H9 (cell line): ENCODE results near the gene BCKDHA. TPM values are rescaled to one million over a fixed set of nuclear protein-coding genes. Genes with fewer than 3 reads are reported as not detected.

ENCODE experiments used
- DNase-seq: peaks from one replicate; pipeline ENCODE4 v3.0.0-alpha.2; 2017
- H2AFZ ChIP-seq: one replicate; pipeline ENCODE4 v1.6.1; 2013; ENCODE audit warnings: mild to moderate bottlenecking, low read length, control low read depth, moderate library complexity
- H2AK5ac ChIP-seq: 2 replicates; pipeline ENCODE4 v1.6.1; 2013; ENCODE audit warnings: low read length, control low read depth, mixed read lengths; ENCODE audit not compliant: insufficient read length
- H2BK120ac ChIP-seq: one replicate; pipeline ENCODE4 v1.6.1; 2013; ENCODE audit warnings: low read depth, mild to moderate bottlenecking, low read length, control low read depth, inconsistent platforms; ENCODE audit not compliant: poor library complexity, severe bottlenecking
- H2BK12ac ChIP-seq: 2 replicates; pipeline ENCODE4 v1.6.1; 2013; ENCODE audit warnings: low read length, control low read depth, mixed read lengths, low read depth; ENCODE audit not compliant: insufficient read length
- H2BK15ac ChIP-seq: 2 replicates; pipeline ENCODE4 v1.6.1; 2013; ENCODE audit warnings: low read depth, low read length, control low read depth
- H2BK20ac ChIP-seq: one replicate; pipeline ENCODE4 v1.6.1; 2013; ENCODE audit warnings: low read depth, mild to moderate bottlenecking, low read length, control low read depth, inconsistent platforms; ENCODE audit not compliant: poor library complexity, severe bottlenecking
- H2BK5ac ChIP-seq: 2 replicates; pipeline ENCODE4 v1.6.1; 2013; ENCODE audit warnings: low read length, control low read depth, mixed read lengths; ENCODE audit not compliant: insufficient read length
- H3K14ac ChIP-seq: 2 replicates; pipeline ENCODE4 v1.6.1; 2013; ENCODE audit warnings: low read length, control low read depth; ENCODE audit not compliant: insufficient read depth
- H3K18ac ChIP-seq: 2 replicates; pipeline ENCODE4 v1.6.1; 2013; ENCODE audit warnings: low read depth, mild to moderate bottlenecking, mixed read lengths, low read length, control low read depth; ENCODE audit not compliant: insufficient read length
- H3K23ac ChIP-seq: 2 replicates; pipeline ENCODE4 v1.6.1; 2013; ENCODE audit warnings: low read length, control low read depth, mixed read lengths, low read depth; ENCODE audit not compliant: insufficient read length
- H3K23me2 ChIP-seq: 2 replicates; pipeline ENCODE4 v1.6.1; 2013; ENCODE audit warnings: low read depth, mild to moderate bottlenecking, mixed read lengths, low read length, control low read depth; ENCODE audit not compliant: insufficient read length, poor library complexity, severe bottlenecking
- H3K27ac ChIP-seq: 2 replicates; pipeline ENCODE4 v1.5.1; 2013; ENCODE audit warnings: low read length, control low read depth, mixed read lengths, low read depth; ENCODE audit not compliant: insufficient read length
- H3K27me3 ChIP-seq: 2 replicates; pipeline ENCODE4 v1.6.1; 2013; ENCODE audit warnings: low read length, control low read depth, inconsistent platforms; ENCODE audit not compliant: insufficient read depth
- H3K4ac ChIP-seq: 2 replicates; pipeline ENCODE4 v1.6.1; 2013; ENCODE audit warnings: low read depth, mild to moderate bottlenecking, control low read depth, inconsistent platforms, low read length, moderate library complexity
- H3K4me1 ChIP-seq: 2 replicates; pipeline ENCODE4 v1.6.1; 2013; ENCODE audit warnings: low read length, control low read depth, inconsistent platforms; ENCODE audit not compliant: insufficient read depth
- H3K4me2 ChIP-seq: 2 replicates; pipeline ENCODE4 v1.6.1; 2013; ENCODE audit warnings: low read length, control low read depth, mixed read lengths; ENCODE audit not compliant: insufficient read length, insufficient read depth
- H3K56ac ChIP-seq: 2 replicates; pipeline ENCODE4 v1.6.1; 2013; ENCODE audit warnings: low read depth, mild to moderate bottlenecking, mixed read lengths, low read length, control low read depth; ENCODE audit not compliant: insufficient read length
- H3K79me1 ChIP-seq: 2 replicates; pipeline ENCODE4 v1.6.1; 2013; ENCODE audit warnings: low read depth, mild to moderate bottlenecking, moderate library complexity, low read length, control low read depth, inconsistent platforms; ENCODE audit not compliant: insufficient read depth, poor library complexity, severe bottlenecking
- H3K79me2 ChIP-seq: 2 replicates; pipeline ENCODE4 v1.6.1; 2013; ENCODE audit warnings: low read length, control low read depth, inconsistent platforms; ENCODE audit not compliant: insufficient read depth
- H3K9ac ChIP-seq: 2 replicates; pipeline ENCODE4 v1.6.1; 2013; ENCODE audit warnings: low read length, control low read depth, mixed read lengths; ENCODE audit not compliant: insufficient read length; ENCODE audit errors: extremely low read depth
- H3K9me3 ChIP-seq: one replicate; pipeline ENCODE4 v1.6.1; 2013; ENCODE audit warnings: low read depth, low read length, inconsistent platforms; ENCODE audit not compliant: control insufficient read depth
- H3T11ph ChIP-seq: one replicate; pipeline ENCODE4 v1.6.1; 2013; ENCODE audit warnings: mild to moderate bottlenecking, low read length, control low read depth, inconsistent platforms
- H4K20me1 ChIP-seq: one replicate; pipeline ENCODE4 v1.6.1; 2013; ENCODE audit not compliant: control insufficient read depth, insufficient read length, insufficient read depth
- H4K5ac ChIP-seq: 2 replicates; pipeline ENCODE4 v1.6.1; 2013; ENCODE audit warnings: low read depth, mild to moderate bottlenecking, mixed read lengths, low read length, control low read depth; ENCODE audit not compliant: insufficient read length
- H4K8ac ChIP-seq: replicated peaks from 2 replicates; pipeline ENCODE4 v1.6.1; 2013; ENCODE audit warnings: low read length, control low read depth, mixed read lengths, low read depth; ENCODE audit not compliant: insufficient read length
- H4K91ac ChIP-seq: 2 replicates; pipeline ENCODE4 v1.6.1; 2013; ENCODE audit warnings: low read depth, mild to moderate bottlenecking, moderate library complexity, mixed read lengths, low read length, control low read depth; ENCODE audit not compliant: insufficient read length
- H3K27ac Mint-ChIP-seq, 3 experiments: 2 replicates in 2 of 3; 3 replicates in 1 of 3; pipeline ENCODE4 v1.8.0; 2020 to 2021; ENCODE audit warnings: mixed read lengths in 3 of 3, mild to moderate bottlenecking in 1 of 3, moderate library complexity in 1 of 3
- H3K27me3 Mint-ChIP-seq: 2 replicates; pipeline ENCODE4 v1.8.0; 2021; ENCODE audit warnings: low read depth, mild to moderate bottlenecking, moderate library complexity, mixed read lengths
- H3K36me3 Mint-ChIP-seq, 3 experiments: 2 replicates in 2 of 3; 3 replicates in 1 of 3; pipeline ENCODE4 v1.8.0; 2020 to 2021; ENCODE audit warnings: low read depth in 3 of 3, mixed read lengths in 3 of 3; ENCODE audit not compliant: insufficient read depth in 1 of 3
- H3K4me1 Mint-ChIP-seq, 2 experiments: 2 replicates each; pipeline ENCODE4 v1.8.0; 2020; ENCODE audit warnings: mixed read lengths in 2 of 2
- H3K4me3 Mint-ChIP-seq, 2 experiments: 2 replicates in 1 of 2; 3 replicates in 1 of 2; pipeline ENCODE4 v1.8.0; 2020 to 2021; ENCODE audit warnings: mild to moderate bottlenecking in 2 of 2, mixed read lengths in 2 of 2, moderate library complexity in 1 of 2
- H3K9me3 Mint-ChIP-seq, 2 experiments: 2 replicates in 1 of 2; 3 replicates in 1 of 2; pipeline ENCODE4 v1.8.0; 2020; ENCODE audit warnings: mild to moderate bottlenecking in 2 of 2, mixed read lengths in 2 of 2, moderate library complexity in 1 of 2
- WGBS: extraction: QIAGEN DNeasy Blood & Tissue Kit; methylation state at CpG from one replicate; pipeline ENCODE4 v1.1.7; 2013; ENCODE audit warnings: missing lambda C conversion rate, low lambda C conversion rate, mixed read lengths; ENCODE audit not compliant: insufficient read length; ENCODE audit errors: extremely low coverage; 5-methylcytosine and 5-hydroxymethylcytosine counted together
- total RNA-seq: library from RNA; stranded (reverse); gene quantifications from 2 replicates; pipeline ENCODE4 v1.2.1, GENCODE V29; 2021
- TF ChIP-seq, protein P1 (sequence below): fragments of 200-600 bp; sonication (generic); conservative IDR thresholded peaks from 3 replicates; pipeline ENCODE4 v1.8.0; 2021; ENCODE audit warnings: antibody characterized with exemption, mild to moderate bottlenecking

BCKDHA gene
- total RNA-seq, 1 experiment from 2014 or later = 21.1 TPM

DNA sequence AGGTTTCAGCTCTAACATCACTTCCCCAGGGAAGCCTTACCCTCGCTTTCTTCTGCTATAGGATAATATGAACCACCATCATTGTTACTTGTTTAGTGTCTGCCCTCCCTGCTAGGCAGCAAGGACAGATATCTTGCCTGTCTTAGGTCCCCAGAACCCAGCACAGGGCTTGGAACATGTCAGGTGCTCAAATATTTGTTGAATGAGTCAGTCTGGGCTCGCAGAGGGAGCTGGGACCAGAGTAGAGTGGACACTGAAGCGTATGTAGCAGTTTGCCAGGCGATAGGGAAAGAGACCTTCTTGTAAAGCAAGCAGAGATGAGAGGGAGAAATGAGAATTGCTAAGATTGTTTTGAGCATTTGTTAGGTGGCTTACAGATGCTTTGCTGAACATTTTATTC, 11.7 kb downstream of the BCKDHA start:
- TF ChIP-seq, protein P1, sequence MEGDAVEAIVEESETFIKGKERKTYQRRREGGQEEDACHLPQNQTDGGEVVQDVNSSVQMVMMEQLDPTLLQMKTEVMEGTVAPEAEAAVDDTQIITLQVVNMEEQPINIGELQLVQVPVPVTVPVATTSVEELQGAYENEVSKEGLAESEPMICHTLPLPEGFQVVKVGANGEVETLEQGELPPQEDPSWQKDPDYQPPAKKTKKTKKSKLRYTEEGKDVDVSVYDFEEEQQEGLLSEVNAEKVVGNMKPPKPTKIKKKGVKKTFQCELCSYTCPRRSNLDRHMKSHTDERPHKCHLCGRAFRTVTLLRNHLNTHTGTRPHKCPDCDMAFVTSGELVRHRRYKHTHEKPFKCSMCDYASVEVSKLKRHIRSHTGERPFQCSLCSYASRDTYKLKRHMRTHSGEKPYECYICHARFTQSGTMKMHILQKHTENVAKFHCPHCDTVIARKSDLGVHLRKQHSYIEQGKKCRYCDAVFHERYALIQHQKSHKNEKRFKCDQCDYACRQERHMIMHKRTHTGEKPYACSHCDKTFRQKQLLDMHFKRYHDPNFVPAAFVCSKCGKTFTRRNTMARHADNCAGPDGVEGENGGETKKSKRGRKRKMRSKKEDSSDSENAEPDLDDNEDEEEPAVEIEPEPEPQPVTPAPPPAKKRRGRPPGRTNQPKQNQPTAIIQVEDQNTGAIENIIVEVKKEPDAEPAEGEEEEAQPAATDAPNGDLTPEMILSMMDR = no peak
- peaks cover 7 to 18% of the 10 kb centered on the region in 2 experiments for H3K4me1 Mint-ChIP-seq
- H3K14ac ChIP-seq = no peak overlapping the region
- peaks cover 0 to 15% (median 9%) of the 10 kb centered on the region in 3 experiments; a peak in 3 of 7 replicates for H3K36me3 Mint-ChIP-seq
- DNase-seq = peak; percentile 37
- WGBS = no CpG with 5 or more reads among the region's 4 CpGs
- no peak overlapping the region for H3K56ac ChIP-seq
- H2AFZ ChIP-seq = no peak overlapping the region
- H3K4me1 ChIP-seq = no peaks in the 10 kb centered on the region; the same call in 1 of the 2 replicates
- H3K27ac ChIP-seq = no peak overlapping the region
- no peaks in the 10 kb centered on the region for H3K79me2 ChIP-seq
- H3K23ac ChIP-seq = no peak overlapping the region
- H3K9ac ChIP-seq = no peak overlapping the region
- no peak overlapping the region for H3K4me2 ChIP-seq
- H2BK5ac ChIP-seq = no peak overlapping the region
- H4K5ac ChIP-seq = no peak overlapping the region
- no peaks in the 10 kb centered on the region for H3K9me3 Mint-ChIP-seq
- no peak overlapping the region for H4K91ac ChIP-seq
- peaks cover 3% of the 10 kb centered on the region for H4K20me1 ChIP-seq
- no peak overlapping the region for H4K8ac ChIP-seq
- H2AK5ac ChIP-seq = no peak overlapping the region
- no peak overlapping the region for H2BK120ac ChIP-seq
- H3K4me3 Mint-ChIP-seq = no peak overlapping the region
- no peaks in the 10 kb centered on the region for H3K27me3 ChIP-seq
- H3K9me3 ChIP-seq = no peaks in the 10 kb centered on the region
- H3K27me3 Mint-ChIP-seq = no peaks in the 10 kb centered on the region; the same call in 1 of the 2 replicates
- no peak overlapping the region for H3K18ac ChIP-seq
- H2BK15ac ChIP-seq = no peak overlapping the region
- no peaks in the 10 kb centered on the region for H3K79me1 ChIP-seq
- H2BK20ac ChIP-seq = no peak overlapping the region
- no peak overlapping the region for H3K4ac ChIP-seq
- peak overlapping the region in 2 of 3 experiments; percentile 0 to 62; a peak in 2 of 7 replicates for H3K27ac Mint-ChIP-seq
- H3T11ph ChIP-seq = no peak overlapping the region
- peaks cover 4% of the 10 kb centered on the region for H3K23me2 ChIP-seq
- H2BK12ac ChIP-seq = no peak overlapping the region
